Activated B cell treated with CpG ODN at 0.5 μM for 24 hours (primary cell): ENCODE results near the gene COA1. TPM values are rescaled to one million over a fixed set of nuclear protein-coding genes. Genes with fewer than 3 reads are reported as not detected.

Experiments
- ATAC-seq: fragments of 200-7000 bp; cut with Tn5 transposase; one replicate; pipeline ENCODE4 v1.10.0; 2021; ENCODE audit warnings: low read depth, mild to moderate bottlenecking, moderate library complexity
- CTCF ChIA-PET: fragments of 350-600 bp; sonication (Branson Sonifier 250); formaldehyde crosslinking; loops from one replicate; lab custom pipeline; 2021; ENCODE audit warnings: antibody characterized with exemption; lab: Charles Lee
- POLR2A ChIA-PET: fragments of 350-600 bp; sonication (Branson Sonifier 250); formaldehyde crosslinking; loops from one replicate; lab custom pipeline; 2021; ENCODE audit warnings: antibody characterized with exemption; lab: Charles Lee
- DNase-seq: peaks from one replicate; pipeline ENCODE4 v3.0.0; 2022
- H3K27ac Mint-ChIP-seq: one replicate; pipeline ENCODE4 v1.8.0; 2020; ENCODE audit warnings: mixed read lengths
- H3K27me3 Mint-ChIP-seq: one replicate; pipeline ENCODE4 v1.8.0; 2021; ENCODE audit warnings: mixed read lengths
- H3K36me3 Mint-ChIP-seq: one replicate; pipeline ENCODE4 v1.8.0; 2021; ENCODE audit warnings: low read depth, mixed read lengths
- H3K4me1 Mint-ChIP-seq: one replicate; pipeline ENCODE4 v1.8.0; 2021; ENCODE audit warnings: mixed read lengths
- H3K4me3 Mint-ChIP-seq: one replicate; pipeline ENCODE4 v1.8.0; 2020; ENCODE audit warnings: mild to moderate bottlenecking, mixed read lengths
- H3K9me3 Mint-ChIP-seq: one replicate; pipeline ENCODE4 v1.8.0; 2020; ENCODE audit warnings: mixed read lengths
- intact Hi-C: fragments of 100-400 bp; cut with micrococcal nuclease; formaldehyde crosslinking; loops from one replicate; pipeline ENCODE4 v1.15.1; 2024
- total RNA-seq: library from RNA; stranded (reverse); gene quantifications from 2 replicates; pipeline ENCODE4 v1.2.3, GENCODE V29; 2022
- TF ChIP-seq, protein P1 (sequence below): fragments of 200-600 bp; IDR thresholded peaks from one replicate; pipeline ENCODE4 v1.8.0; 2022; ENCODE audit warnings: antibody characterized with exemption, mild to moderate bottlenecking

The COA1 gene
- total RNA-seq, 1 donor from 2014 or later: 56.9 TPM

DNA sequence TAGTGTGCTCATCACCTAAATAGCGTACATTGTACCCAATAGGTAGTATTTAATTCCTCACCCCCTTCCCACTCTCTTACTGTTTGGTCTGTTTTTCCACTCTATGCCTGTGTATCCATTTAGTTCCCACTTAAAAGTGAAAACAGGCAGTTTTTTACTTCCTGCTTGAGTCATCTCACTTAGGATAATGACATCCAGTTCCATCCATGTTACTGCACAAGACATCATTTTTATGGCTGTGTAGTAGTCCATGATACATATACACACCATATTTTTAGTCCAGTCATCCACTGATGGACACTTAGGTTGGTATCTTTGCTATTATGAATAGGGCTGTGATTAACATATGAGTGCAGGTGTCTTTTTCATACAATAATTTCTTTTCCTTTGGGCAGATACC is 136.3 kb downstream of the COA1 start:
- Mint-ChIP-seq H3K27me3 (no peaks in the 10 kb centered on the region), H3K4me1 (peaks cover 79% of the 10 kb centered on the region), H3K27ac (peak overlapping the region; percentile 86), H3K9me3 (peaks cover 2% of the 10 kb centered on the region), H3K36me3 (peaks cover 31% of the 10 kb centered on the region), H3K4me3 (peak overlapping the region; percentile 61)
- CTCF ChIA-PET: interaction anchor here (1.0 kb wide), 1 partner anchor 10 kb away, joined by 3 read pairs; the partner anchor contains the start of gene STK17A
- intact Hi-C loops: no loop called here
- POLR2A ChIA-PET: interaction anchor here (0.8 to 2.5 kb wide), 6 partner anchors 9 to 107 kb away, joined by 3 to 23 read pairs (median 4); partner anchors contain the start of gene STK17A
- ATAC-seq (no peak), DNase-seq (no peak)
- TF ChIP-seq, protein P1, sequence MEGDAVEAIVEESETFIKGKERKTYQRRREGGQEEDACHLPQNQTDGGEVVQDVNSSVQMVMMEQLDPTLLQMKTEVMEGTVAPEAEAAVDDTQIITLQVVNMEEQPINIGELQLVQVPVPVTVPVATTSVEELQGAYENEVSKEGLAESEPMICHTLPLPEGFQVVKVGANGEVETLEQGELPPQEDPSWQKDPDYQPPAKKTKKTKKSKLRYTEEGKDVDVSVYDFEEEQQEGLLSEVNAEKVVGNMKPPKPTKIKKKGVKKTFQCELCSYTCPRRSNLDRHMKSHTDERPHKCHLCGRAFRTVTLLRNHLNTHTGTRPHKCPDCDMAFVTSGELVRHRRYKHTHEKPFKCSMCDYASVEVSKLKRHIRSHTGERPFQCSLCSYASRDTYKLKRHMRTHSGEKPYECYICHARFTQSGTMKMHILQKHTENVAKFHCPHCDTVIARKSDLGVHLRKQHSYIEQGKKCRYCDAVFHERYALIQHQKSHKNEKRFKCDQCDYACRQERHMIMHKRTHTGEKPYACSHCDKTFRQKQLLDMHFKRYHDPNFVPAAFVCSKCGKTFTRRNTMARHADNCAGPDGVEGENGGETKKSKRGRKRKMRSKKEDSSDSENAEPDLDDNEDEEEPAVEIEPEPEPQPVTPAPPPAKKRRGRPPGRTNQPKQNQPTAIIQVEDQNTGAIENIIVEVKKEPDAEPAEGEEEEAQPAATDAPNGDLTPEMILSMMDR: no peak

- TF ChIP-seq, protein P1: no peak
- intact Hi-C loops: no loop called here
- H3K27ac Mint-ChIP-seq: peak overlapping the region; percentile 78
- no peak overlapping the region for H3K4me3 Mint-ChIP-seq
- no peaks in the 10 kb centered on the region for H3K27me3 Mint-ChIP-seq
- no peak for DNase-seq
- H3K9me3 Mint-ChIP-seq: peaks cover 2% of the 10 kb centered on the region
- ChIA-PET CTCF (interaction anchor here (1.0 to 1.9 kb wide), 2 partner anchors 10 kb away, joined by 3 to 14 read pairs; partner anchors contain the start of gene STK17A), POLR2A (interaction anchor here (0.8 to 2.5 kb wide), 7 partner anchors 9 to 108 kb away, joined by 3 to 32 read pairs (median 5); partner anchors contain the start of gene STK17A)
- ATAC-seq: no peak
- H3K36me3 Mint-ChIP-seq: peaks cover 29% of the 10 kb centered on the region
- H3K4me1 Mint-ChIP-seq: peaks cover 82% of the 10 kb centered on the region
These were observed 137.0 kb downstream of the COA1 start for GRCh38 chr7:43592326-43592725.

- ChIA-PET CTCF (interaction anchor here (1.5 to 1.9 kb wide), 2 partner anchors 9 to 108 kb away, joined by 10 to 14 read pairs; partner anchors contain the start of gene STK17A), POLR2A (interaction anchor here (0.6 to 2.5 kb wide), 8 partner anchors 9 to 106 kb away, joined by 3 to 32 read pairs (median 4); partner anchors contain the start of gene STK17A)
- Mint-ChIP-seq H3K27me3 (no peaks in the 10 kb centered on the region), H3K27ac (peak overlapping the region; percentile 78), H3K36me3 (peaks cover 26% of the 10 kb centered on the region), H3K4me3 (peak overlapping the region; percentile 15), H3K4me1 (peaks cover 87% of the 10 kb centered on the region), H3K9me3 (peaks cover 2% of the 10 kb centered on the region)
- intact Hi-C loops: loop anchor here (1.0 kb wide), 3 partner anchors 8 to 58 kb away; partner anchors contain the start of gene STK17A
- TF ChIP-seq, protein P1: no peak
- ATAC-seq (peak; percentile 9), DNase-seq (no peak)
These were observed 137.7 kb downstream of the COA1 start for GRCh38 chr7:43591558-43592180.

DNA sequence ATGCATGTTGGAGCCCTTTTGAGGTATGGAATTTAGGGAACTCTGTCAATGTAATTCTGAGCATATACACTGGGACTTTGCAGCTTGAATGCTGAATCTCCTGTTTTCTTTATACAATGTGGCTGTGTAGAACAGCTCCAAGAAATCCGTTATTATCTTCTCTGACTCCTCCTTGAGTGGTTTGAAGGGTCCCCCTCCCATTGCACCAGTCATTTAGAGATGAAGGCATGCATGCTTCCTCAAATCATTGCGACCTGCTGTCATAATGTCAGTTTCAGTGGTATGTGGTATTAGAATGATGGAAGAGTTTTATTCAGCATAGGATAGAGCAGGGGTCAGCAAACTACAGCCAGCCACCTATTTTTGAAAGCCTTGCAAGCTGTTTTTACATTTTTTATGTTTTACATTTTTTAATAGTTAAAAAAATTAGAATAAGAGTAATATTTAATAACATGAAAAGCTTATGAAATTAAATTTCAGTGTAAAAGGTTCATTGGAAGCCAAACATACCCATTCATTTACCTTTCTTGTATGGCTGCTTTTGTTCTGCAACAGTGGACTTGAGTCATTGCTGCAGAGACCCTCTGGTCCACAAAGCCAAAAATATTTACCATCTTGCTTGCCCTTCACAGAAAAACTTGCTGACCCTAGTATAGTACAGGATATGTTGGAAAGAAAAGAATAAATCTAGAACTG is 138.3 kb downstream of the COA1 start:
- Mint-ChIP-seq H3K9me3 (peaks cover 2% of the 10 kb centered on the region), H3K27me3 (no peaks in the 10 kb centered on the region), H3K4me1 (peaks cover 89% of the 10 kb centered on the region), H3K36me3 (peaks cover 21% of the 10 kb centered on the region), H3K4me3 (peak overlapping the region; percentile 50), H3K27ac (peak overlapping the region; percentile 81)
- peak; percentile 72 for ATAC-seq
- TF ChIP-seq, protein P1: no peak
- CTCF ChIA-PET: interaction anchor here (0.8 to 1.9 kb wide), 4 partner anchors 8 to 109 kb away, joined by 3 to 14 read pairs (median 6); partner anchors contain the start of gene STK17A
- intact Hi-C loops: loop anchor here (1.0 kb wide), 3 partner anchors 8 to 58 kb away; partner anchors contain the start of gene STK17A
- POLR2A ChIA-PET: interaction anchor here (0.6 to 2.5 kb wide), 10 partner anchors 9 to 109 kb away, joined by 3 to 32 read pairs (median 4); partner anchors contain the start of gene STK17A
- DNase-seq: no peak
